GM12891 (cell line): ENCODE data around the gene MIX23.

Source experiments
- POLR2A ChIP-seq: IDR thresholded peaks from 2 replicates; pipeline ENCODE4 v1.6.1; 2011; ENCODE audit warnings: low read depth, low read length, control low read depth
- POLR2AphosphoS5 ChIP-seq: IDR thresholded peaks from 2 replicates; pipeline ENCODE4 v1.6.1; 2011; ENCODE audit warnings: low read depth, low read length, control low read depth
- TAF1 ChIP-seq: IDR thresholded peaks from 2 replicates; pipeline ENCODE4 v1.6.1; 2011; ENCODE audit warnings: low read depth, low read length, control low read depth

- TF ChIP-seq POLR2A: no peak
- TF ChIP-seq POLR2AphosphoS5: no peak
- no peak for TF ChIP-seq TAF1
Measured at GRCh38 chr3:122421836-122422235, 38.8 kb upstream of the MIX23 start.
